GM12801 (cell line): ENCODE results near the gene MYLK4.

Experiments used
- TF ChIP-seq, protein P1 (sequence below): IDR thresholded peaks from one replicate; pipeline ENCODE4 v1.5.1; 2011; ENCODE audit warnings: control low read depth; ENCODE audit not compliant: insufficient read length; ENCODE audit errors: extremely low read depth

The MYLK4 gene

GRCh38 chr6:2684766-2685754, 65.7 kb downstream of the MYLK4 start:
- TF ChIP-seq, protein P1, sequence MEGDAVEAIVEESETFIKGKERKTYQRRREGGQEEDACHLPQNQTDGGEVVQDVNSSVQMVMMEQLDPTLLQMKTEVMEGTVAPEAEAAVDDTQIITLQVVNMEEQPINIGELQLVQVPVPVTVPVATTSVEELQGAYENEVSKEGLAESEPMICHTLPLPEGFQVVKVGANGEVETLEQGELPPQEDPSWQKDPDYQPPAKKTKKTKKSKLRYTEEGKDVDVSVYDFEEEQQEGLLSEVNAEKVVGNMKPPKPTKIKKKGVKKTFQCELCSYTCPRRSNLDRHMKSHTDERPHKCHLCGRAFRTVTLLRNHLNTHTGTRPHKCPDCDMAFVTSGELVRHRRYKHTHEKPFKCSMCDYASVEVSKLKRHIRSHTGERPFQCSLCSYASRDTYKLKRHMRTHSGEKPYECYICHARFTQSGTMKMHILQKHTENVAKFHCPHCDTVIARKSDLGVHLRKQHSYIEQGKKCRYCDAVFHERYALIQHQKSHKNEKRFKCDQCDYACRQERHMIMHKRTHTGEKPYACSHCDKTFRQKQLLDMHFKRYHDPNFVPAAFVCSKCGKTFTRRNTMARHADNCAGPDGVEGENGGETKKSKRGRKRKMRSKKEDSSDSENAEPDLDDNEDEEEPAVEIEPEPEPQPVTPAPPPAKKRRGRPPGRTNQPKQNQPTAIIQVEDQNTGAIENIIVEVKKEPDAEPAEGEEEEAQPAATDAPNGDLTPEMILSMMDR = no peak

- TF ChIP-seq, protein P1 = no peak
Observed at GRCh38 chr6:2684103-2684749, 66.5 kb downstream of the MYLK4 start.

GRCh38 chr6:2680264-2680922, 70.3 kb downstream of the MYLK4 start:
- TF ChIP-seq, protein P1 = no peak

GRCh38 chr6:2677080-2677593, 73.6 kb downstream of the MYLK4 start:
- TF ChIP-seq, protein P1 = no peak

DNA sequence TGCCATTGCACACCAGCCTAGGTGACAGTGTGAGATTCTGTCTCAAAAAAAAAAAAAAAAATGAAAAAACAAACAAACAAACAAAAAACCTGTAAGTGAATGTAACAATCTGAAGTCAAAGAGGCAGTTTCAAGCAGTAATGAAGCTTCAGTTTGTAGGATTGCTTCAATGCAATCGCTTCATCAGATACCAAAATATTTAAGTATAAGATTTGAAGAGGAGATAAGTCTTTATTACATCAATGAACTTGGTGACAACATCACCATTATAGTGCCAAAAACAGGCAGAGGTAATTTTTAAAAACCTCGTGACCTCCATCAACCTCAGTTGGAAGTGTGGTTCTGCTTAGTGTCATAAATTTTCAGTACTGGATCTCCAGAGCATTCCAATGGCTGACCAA, 74.7 kb downstream of the MYLK4 start:
- TF ChIP-seq, protein P1 = no peak

GRCh38 chr6:2674857-2675256, 75.9 kb downstream of the MYLK4 start:
- TF ChIP-seq, protein P1 = no peak
